ENCODE measurements around the gene NDST4. TPM values are rescaled to one million over a fixed set of nuclear protein-coding genes. Genes with fewer than 3 reads are reported as not detected.

The NDST4 gene
- total RNA-seq, 1 experiment from 2014 or later = not detected

GRCh38 chr4:115158296-115158695 lies 44.9 kb upstream of the NDST4 start:
- no peaks in the 10 kb centered on the region for H3K79me1 ChIP-seq (ENCODE audit: insufficient read depth, low read depth, low read length, poor library complexity, severe bottlenecking)
- no peaks in the 10 kb centered on the region for H3K23me2 ChIP-seq (ENCODE audit: insufficient read length, low read depth, low read length, poor library complexity, severe bottlenecking)
- no peak overlapping the region for H3K4ac ChIP-seq (ENCODE audit: low read depth, low read length)
- no peak for DNase-seq
- H2BK5ac ChIP-seq (ENCODE audit: insufficient read length, low read length) = no peak overlapping the region
- H3K56ac ChIP-seq (ENCODE audit: insufficient read length, low read depth, low read length) = no peak overlapping the region
- no peak overlapping the region for H3K9ac ChIP-seq (ENCODE audit: extremely low read depth, insufficient read length, low read length)
- H3T11ph ChIP-seq (ENCODE audit: low read length) = no peak overlapping the region
- no peak overlapping the region for H2BK20ac ChIP-seq (ENCODE audit: low read depth, low read length, poor library complexity, severe bottlenecking)
- TF ChIP-seq CTCF (conservative IDR thresholded peaks at IDR 0.05) = no peak
- H3K4me2 ChIP-seq (ENCODE audit: insufficient read depth, insufficient read length, low read length) = no peak overlapping the region
- no peak overlapping the region for H3K27ac ChIP-seq (ENCODE audit: insufficient read length, low read depth, low read length)
- no peak overlapping the region for H3K18ac ChIP-seq (ENCODE audit: insufficient read length, low read depth, low read length)
- no peaks in the 10 kb centered on the region for H4K20me1 ChIP-seq (ENCODE audit: control insufficient read depth, insufficient read depth, insufficient read length)
- no peaks in the 10 kb centered on the region for H3K9me3 Mint-ChIP-seq
- H2BK15ac ChIP-seq (ENCODE audit: low read depth, low read length) = no peak overlapping the region
- no peak overlapping the region for H3K4me3 Mint-ChIP-seq
- no peak overlapping the region for H3K23ac ChIP-seq (ENCODE audit: insufficient read length, low read depth, low read length)
- H2BK120ac ChIP-seq (ENCODE audit: low read depth, low read length, poor library complexity, severe bottlenecking) = no peak overlapping the region
- no peak overlapping the region for H3K14ac ChIP-seq (ENCODE audit: insufficient read depth, low read length)
- H4K5ac ChIP-seq (ENCODE audit: insufficient read length, low read depth, low read length) = no peak overlapping the region
- H3K27ac Mint-ChIP-seq = no peak overlapping the region
- H2AK5ac ChIP-seq (ENCODE audit: insufficient read length, low read length) = no peak overlapping the region
- H4K8ac ChIP-seq (replicated peaks; ENCODE audit: insufficient read length, low read depth, low read length) = no peak overlapping the region
- H3K4me1 ChIP-seq (ENCODE audit: insufficient read depth, low read length) = no peaks in the 10 kb centered on the region; the same call in 1 of the 2 replicates
- H3K36me3 Mint-ChIP-seq (ENCODE audit: insufficient read depth in 1 of 3, low read depth in 3 of 3) = no peaks in the 10 kb centered on the region
- H3K27me3 Mint-ChIP-seq (ENCODE audit: low read depth) = no peaks in the 10 kb centered on the region
- no peak overlapping the region for H4K91ac ChIP-seq (ENCODE audit: insufficient read length, low read depth, low read length)
- no peaks in the 10 kb centered on the region for H3K79me2 ChIP-seq (ENCODE audit: insufficient read depth, low read length)
- H3K4me1 Mint-ChIP-seq = peaks cover 2% of the 10 kb centered on the region in 2 experiments; a peak in 2 of 4 replicates
- no peaks in the 10 kb centered on the region for H3K27me3 ChIP-seq (ENCODE audit: insufficient read depth, low read length)
- H2BK12ac ChIP-seq (ENCODE audit: insufficient read length, low read depth, low read length) = no peak overlapping the region
- no peaks in the 10 kb centered on the region for H3K9me3 ChIP-seq (ENCODE audit: control insufficient read depth, low read depth, low read length)
- no peak overlapping the region for H2AFZ ChIP-seq (ENCODE audit: low read length)
- no CpG with 5 or more reads among the region's 2 CpGs for WGBS (ENCODE audit: extremely low coverage, insufficient read length, low lambda C conversion rate)

Data from H9 (cell line).